Measurements from ENCODE around the gene FAM20C.

The FAM20C gene

DNA sequence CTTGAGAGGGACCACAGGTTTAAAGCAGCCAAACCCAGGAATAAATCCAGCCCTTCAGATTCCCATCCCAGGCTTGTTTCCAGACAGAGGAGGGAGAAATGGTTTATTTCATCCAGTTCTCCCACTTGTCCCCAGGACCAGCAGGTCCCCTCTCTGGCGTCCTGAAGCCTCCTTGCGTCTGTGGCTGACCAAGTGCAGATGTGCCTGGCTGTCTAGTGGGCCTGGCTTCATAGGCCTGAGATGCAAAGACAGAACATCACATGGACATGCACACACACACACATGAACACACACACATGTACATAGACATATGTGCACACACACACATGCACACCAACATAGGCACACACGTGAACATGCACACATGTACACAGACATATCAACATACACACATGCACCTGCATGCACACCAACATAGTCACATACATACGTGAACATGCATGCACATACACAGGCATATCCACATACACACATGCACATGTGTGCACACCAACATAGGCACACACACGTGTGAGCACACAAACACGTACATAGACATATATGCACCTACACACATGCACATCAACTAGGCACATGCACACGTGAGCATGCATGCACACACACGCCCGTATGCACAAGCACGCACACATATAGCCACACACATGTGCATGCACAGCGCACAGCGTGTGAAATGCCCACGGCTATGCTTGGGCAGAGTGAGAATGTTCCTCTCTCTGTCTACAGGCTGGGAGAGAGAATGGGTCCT is 108.3 kb downstream of the FAM20C start:
- TF ChIP-seq, protein P1, sequence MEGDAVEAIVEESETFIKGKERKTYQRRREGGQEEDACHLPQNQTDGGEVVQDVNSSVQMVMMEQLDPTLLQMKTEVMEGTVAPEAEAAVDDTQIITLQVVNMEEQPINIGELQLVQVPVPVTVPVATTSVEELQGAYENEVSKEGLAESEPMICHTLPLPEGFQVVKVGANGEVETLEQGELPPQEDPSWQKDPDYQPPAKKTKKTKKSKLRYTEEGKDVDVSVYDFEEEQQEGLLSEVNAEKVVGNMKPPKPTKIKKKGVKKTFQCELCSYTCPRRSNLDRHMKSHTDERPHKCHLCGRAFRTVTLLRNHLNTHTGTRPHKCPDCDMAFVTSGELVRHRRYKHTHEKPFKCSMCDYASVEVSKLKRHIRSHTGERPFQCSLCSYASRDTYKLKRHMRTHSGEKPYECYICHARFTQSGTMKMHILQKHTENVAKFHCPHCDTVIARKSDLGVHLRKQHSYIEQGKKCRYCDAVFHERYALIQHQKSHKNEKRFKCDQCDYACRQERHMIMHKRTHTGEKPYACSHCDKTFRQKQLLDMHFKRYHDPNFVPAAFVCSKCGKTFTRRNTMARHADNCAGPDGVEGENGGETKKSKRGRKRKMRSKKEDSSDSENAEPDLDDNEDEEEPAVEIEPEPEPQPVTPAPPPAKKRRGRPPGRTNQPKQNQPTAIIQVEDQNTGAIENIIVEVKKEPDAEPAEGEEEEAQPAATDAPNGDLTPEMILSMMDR (IDR thresholded peaks at IDR 0.05; ENCODE audit: low read depth, low read length, missing control alignments), result no peak
- in situ Hi-C loops (cut with HindIII; ENCODE audit: low sequenced_read_pairs), result no loop called here
- DNase-seq (ENCODE audit: low read depth), result no peak
- no peak overlapping the region for H3K4me3 ChIP-seq (ENCODE audit: low read depth, low read length)

DNA sequence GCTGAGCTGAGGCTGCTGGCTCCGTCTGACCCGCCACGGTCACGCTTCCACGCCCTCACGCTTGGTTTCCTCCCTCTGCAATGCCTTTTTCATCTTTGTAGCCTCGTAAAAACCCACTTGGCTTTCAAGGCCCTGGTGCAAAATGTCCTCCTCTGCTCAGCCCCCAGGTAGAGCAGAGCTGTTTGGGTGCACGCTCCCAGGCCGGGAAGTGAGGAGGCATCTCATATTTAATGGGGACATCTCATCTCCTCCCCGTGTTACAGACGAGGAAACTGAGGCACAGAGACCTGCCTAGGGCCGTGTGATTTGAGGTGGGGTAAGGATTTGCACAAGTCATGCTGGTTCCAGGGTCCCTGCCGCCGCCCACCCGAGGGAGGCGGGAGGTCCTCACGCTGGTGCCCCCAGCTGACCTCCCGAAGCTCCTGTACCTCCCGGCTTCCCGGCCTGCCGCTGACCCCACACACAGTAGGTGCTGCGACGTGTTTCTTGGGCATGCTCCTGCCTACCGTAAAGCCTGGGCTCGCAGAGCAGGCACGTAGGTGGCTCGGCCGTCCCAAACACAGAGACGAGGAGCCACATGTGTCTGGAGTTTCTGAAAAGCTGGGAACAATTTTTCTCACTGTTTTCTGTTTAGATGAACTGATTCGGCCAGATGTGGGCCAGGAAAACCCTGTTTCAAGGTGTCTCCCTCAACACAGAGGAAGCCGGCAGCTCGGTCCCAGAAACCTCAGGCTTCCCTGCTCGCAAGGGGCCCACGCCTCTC is 109.1 kb downstream of the FAM20C start:
- no peak overlapping the region for H3K4me3 ChIP-seq (ENCODE audit: low read depth, low read length)
- DNase-seq (ENCODE audit: low read depth), result no peak
- in situ Hi-C loops (cut with HindIII; ENCODE audit: low sequenced_read_pairs), result no loop called here
- TF ChIP-seq, protein P1 (IDR thresholded peaks at IDR 0.05; ENCODE audit: low read depth, low read length, missing control alignments), result no peak

DNA sequence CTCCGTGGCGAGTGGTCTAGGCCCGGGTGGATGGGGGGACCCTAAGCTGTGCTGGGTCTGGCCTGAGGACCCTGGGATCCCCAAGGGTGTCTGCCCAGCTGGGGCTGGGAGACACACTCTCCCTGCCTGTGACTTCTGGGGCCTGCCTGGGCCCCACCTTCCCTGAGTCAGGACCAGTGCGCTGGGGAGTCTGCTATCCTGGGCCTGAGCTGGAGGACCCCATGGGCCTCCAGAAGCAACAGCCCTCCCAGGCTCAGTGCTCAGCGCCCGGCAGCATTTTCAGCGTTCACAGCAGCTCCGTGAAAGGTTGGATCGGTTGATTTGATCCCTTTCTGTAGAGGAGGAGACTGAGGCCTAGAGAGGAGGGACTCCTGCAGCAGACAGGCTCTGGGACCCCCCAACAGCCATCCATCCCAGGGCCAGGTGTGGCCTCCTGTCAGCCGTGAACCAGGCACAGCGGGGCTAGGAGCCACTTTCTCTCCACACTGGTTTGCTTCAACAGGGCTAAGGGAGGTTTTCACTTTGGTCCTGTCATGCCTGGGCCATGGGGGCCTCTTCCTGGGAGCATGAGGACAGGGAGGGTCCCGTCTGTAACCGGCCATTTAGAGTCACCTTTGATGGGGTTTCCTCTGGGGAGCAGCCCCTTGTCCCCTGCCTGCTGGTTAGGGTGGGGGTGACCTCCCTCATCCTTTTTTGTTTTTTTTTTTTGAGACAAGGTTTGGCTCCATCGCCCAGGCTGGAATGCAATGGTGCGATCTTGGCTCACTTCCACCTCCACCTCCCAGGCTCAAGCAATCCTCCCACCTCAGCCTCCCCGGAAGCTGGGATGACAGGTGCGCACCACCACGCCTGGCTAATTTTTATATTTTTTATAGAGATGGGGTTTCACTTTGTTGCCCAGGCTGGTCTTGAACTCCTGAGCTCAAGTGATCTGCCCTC is 110.0 kb downstream of the FAM20C start:
- in situ Hi-C loops (cut with HindIII; ENCODE audit: low sequenced_read_pairs), result no loop called here

DNA sequence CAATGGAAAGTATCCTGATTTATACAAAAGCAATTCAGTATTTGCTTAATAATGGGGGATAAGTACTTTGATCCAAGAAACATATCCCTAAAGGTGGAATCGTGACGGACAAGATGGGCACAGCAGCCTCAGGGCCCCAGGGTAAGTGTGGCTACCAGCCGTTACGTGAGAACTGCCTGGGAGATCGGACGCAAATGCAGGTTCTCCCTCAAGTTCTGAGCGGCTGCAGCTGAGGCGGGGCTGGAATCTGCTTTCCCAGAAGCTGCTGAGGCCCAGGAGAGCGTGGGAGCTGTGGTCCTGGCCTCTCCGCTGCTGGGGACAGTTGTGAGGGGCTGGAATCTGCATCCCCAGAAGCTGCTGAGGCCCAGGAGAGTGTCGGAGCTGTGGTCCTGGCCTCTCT is 111.1 kb downstream of the FAM20C start:
- no peak for DNase-seq (ENCODE audit: low read depth)
- TF ChIP-seq, protein P1 (IDR thresholded peaks at IDR 0.05; ENCODE audit: low read depth, low read length, missing control alignments), result no peak
- in situ Hi-C loops (cut with HindIII; ENCODE audit: low sequenced_read_pairs), result no loop called here
- no peak overlapping the region for H3K4me3 ChIP-seq (ENCODE audit: low read depth, low read length)

More for the DNA sequence above, 110.0 kb downstream of the FAM20C start:
- TF ChIP-seq, protein P1 (IDR thresholded peaks at IDR 0.05; ENCODE audit: low read depth, low read length, missing control alignments), result no peak
- no peak for DNase-seq (ENCODE audit: low read depth)
- H3K4me3 ChIP-seq (ENCODE audit: low read depth, low read length), result no peak overlapping the region

DNA sequence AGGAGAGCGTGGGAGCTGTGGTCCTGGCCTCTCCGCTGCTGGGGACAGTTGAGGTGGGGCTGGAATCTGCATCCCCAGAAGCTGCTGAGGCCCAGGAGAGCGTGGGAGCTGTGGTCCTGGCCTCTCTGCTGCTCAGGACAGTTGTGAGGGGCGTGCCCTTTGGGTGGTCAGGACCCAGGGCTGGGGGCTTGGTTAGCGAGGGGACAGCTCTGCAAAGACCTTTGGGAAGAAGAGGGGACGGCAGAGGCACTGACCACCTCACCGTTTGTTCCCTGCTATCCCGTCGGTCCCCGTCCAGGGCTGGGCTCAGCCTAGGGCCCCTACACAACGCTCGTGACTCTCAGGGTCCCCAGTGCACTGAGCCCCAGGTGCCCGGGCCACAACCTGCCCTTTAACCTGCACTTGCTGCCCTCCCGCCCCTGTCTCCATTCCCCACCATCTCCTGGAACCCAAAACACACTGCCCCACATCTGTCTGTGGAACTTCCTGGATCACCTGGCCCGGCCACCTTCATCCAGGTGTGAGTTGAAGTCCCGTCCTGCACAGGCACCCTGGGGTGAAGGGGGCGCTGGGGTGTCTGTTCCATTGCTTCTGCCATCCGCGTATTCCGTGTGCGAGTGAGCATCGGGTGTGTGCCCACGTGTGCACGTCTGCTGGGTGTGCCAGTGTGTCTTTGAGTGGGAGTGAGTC is 111.7 kb downstream of the FAM20C start:
- no peak overlapping the region for H3K4me3 ChIP-seq (ENCODE audit: low read depth, low read length)
- TF ChIP-seq, protein P1 (IDR thresholded peaks at IDR 0.05; ENCODE audit: low read depth, low read length, missing control alignments), result no peak
- DNase-seq (ENCODE audit: low read depth), result no peak
- in situ Hi-C loops (cut with HindIII; ENCODE audit: low sequenced_read_pairs), result no loop called here
